Fibroblast of mammary gland (primary cell): ENCODE results near the gene CLCN7.

Experiments used
- DNase-seq: peaks from one replicate; pipeline ENCODE4 v3.0.0-alpha.2; 2010; ENCODE audit warnings: low read depth
- H3K4me3 ChIP-seq: 2 replicates; pipeline ENCODE4 v1.5.1; 2011; ENCODE audit warnings: low read depth, mild to moderate bottlenecking, low read length, moderate library complexity; ENCODE audit not compliant: control insufficient read depth
- CTCF ChIP-seq: conservative IDR thresholded peaks from 2 replicates; pipeline ENCODE4 v1.5.1; 2011; ENCODE audit warnings: low read depth, low read length, inconsistent platforms; ENCODE audit not compliant: control insufficient read depth, insufficient read depth

The CLCN7 gene

DNA sequence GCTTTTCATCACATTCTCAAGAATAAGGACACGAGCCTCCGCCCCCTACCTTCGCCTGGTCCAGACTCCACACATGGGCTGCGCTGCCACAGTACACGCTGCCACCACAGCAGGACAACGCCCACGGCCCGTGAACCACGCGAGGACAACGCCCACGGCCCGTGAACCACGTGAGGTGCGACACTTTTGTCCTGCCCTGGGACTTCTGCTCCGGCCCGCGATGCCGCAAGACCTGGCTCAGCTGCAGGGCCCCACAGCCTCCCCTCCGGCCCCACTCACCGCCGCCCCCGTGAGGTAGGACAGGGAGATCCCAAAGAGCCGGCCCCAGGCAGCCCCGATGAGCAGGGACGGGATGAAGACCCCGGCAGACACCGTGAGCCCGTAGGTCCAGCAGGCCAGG, 24.6 kb downstream of the CLCN7 start:
- no peak for DNase-seq
- no peak for TF ChIP-seq CTCF
- no peak overlapping the region for H3K4me3 ChIP-seq

GRCh38 chr16:1449201-1449788, 25.5 kb downstream of the CLCN7 start:
- no peak for DNase-seq
- H3K4me3 ChIP-seq: no peak overlapping the region
- no peak for TF ChIP-seq CTCF

- TF ChIP-seq CTCF: no peak
- DNase-seq: no peak
- H3K4me3 ChIP-seq: no peak overlapping the region
Observed at GRCh38 chr16:1448536-1449116, 26.2 kb downstream of the CLCN7 start.

DNA sequence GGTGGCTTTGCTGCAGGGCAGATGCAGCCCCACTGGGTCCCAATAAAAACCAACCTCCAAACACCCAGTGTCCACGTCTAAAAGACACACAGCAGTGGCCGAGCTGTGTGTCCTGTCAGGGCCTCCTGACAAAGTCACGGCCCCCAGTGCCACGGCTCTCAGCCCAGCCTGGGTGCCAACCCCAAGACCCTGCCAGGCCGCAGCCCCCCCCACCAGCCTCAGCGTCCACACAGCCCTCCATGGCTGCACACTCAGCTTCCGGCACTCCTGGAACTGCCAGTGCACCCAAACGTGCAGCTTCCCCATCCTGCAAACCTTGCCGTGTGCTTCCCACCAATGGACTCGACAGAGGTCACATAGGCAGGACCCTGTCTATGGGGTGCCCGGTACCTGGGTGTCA, 26.9 kb downstream of the CLCN7 start:
- TF ChIP-seq CTCF: no peak
- H3K4me3 ChIP-seq: no peak overlapping the region
- DNase-seq: no peak

GRCh38 chr16:1446296-1447080, 28.3 kb downstream of the CLCN7 start:
- no peak for TF ChIP-seq CTCF
- no peak overlapping the region for H3K4me3 ChIP-seq

DNA sequence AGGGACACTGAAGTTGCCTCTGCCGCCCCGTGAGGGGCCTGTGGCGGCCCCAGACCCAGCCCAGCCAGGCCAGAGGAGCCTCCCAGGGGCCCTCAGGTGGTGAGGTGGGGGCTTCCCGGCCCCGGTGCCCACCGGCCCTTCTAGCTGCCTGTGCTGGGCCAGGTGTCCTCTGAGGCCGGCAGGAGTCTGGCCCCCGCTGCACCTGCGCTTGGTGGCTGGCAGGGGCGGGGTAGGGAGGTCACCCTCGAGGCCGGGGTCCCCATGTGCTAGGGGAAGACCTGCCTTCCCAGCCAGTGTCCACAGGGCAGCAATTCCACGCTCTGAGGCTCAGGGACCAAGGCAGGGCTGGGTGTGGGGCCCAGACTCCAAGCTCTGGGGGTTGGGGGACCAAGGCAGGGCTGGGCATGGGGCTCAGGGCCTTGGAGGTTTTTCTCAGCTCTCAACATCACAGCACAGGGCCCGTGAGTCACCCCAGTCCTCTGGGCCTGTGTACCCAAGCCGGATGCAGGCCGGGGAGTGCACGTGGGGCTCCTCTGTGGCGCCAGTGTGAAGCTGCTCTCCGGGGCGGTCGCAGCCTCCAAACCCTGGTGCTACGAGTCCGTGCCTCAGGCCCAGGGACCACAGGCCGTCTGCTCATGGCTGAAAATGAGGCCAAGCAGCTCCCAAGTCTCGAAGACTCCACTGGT, 29.2 kb downstream of the CLCN7 start:
- no peak for TF ChIP-seq CTCF
- no peak for DNase-seq
- no peak overlapping the region for H3K4me3 ChIP-seq

More at GRCh38 chr16:1446296-1447080, 28.3 kb downstream of the CLCN7 start:
- no peak for DNase-seq
